Sigmoid colon (tissue), 4 donors: ENCODE measurements around the gene CADM4.

Source experiments
- CTCF ChIP-seq, 4 experiments: fragments of 450-650 bp in 3 of 4; fragments of 200-600 bp in 1 of 4; IDR thresholded peaks; one replicate each; pipeline ENCODE4 v1.5.1; 2016 to 2019; ENCODE audit warnings: antibody characterized with exemption in 4 of 4, mild to moderate bottlenecking in 3 of 4, moderate library complexity in 2 of 4
- EP300 ChIP-seq, 4 donors: sonication (generic); formaldehyde crosslinking; IDR thresholded peaks; one replicate each; pipeline ENCODE4 v1.6.1; 2017; ENCODE audit warnings: antibody characterized with exemption in 4 of 4
- POLR2A ChIP-seq, 2 donors: fragments of 450-650 bp; IDR thresholded peaks; one replicate each; pipeline ENCODE4 v1.6.1; 2016; ENCODE audit warnings: antibody characterized with exemption in 2 of 2, mild to moderate bottlenecking in 2 of 2, moderate library complexity in 2 of 2
- POLR2AphosphoS5 ChIP-seq, 4 donors: sonication (generic); formaldehyde crosslinking; IDR thresholded peaks; one replicate each; pipeline ENCODE4 v1.6.1; 2017; ENCODE audit warnings: antibody characterized with exemption in 4 of 4

- TF ChIP-seq CTCF (IDR thresholded peaks at IDR 0.05) = no peak
- TF ChIP-seq EP300 (IDR thresholded peaks at IDR 0.05) = no peak
- TF ChIP-seq POLR2AphosphoS5 (IDR thresholded peaks at IDR 0.05) = no peak
- no peak for TF ChIP-seq POLR2A (IDR thresholded peaks at IDR 0.05)
Measured at GRCh38 chr19:43616306-43616705, 23.3 kb downstream of the CADM4 start.
